ENCODE measurements around the gene CCDC24.

CCDC24 gene

GRCh38 chr1:43980255-43981134 lies 10.9 kb upstream of the CCDC24 start:
- DNase-seq (ENCODE audit: low spot score), result peak; percentile 29

GRCh38 chr1:43981135-43981491 lies 10.3 kb upstream of the CCDC24 start:
- no peak for DNase-seq (ENCODE audit: low spot score)

DNA sequence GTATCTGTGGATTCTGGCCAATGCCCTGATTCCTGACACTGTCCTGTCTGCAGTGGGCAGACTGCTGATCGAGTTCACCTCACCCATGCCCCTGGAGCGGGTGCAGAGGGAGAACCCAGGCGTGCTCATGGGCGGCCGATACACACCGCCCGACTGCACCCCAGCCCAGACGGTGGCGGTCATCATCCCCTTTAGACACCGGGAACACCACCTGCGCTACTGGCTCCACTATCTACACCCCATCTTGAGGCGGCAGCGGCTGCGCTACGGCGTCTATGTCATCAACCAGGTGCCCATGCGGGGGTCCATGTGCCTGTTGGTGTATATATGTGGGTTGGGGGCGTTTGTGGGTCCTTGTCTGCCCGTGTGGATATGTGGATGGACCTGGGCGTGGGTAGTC lies 9.8 kb upstream of the CCDC24 start:
- no peak for DNase-seq (ENCODE audit: low spot score)

GRCh38 chr1:43982241-43982640 lies 9.2 kb upstream of the CCDC24 start:
- no peak for DNase-seq (ENCODE audit: low spot score)

- no peak for DNase-seq (ENCODE audit: low spot score)
These were observed 8.6 kb upstream of the CCDC24 start for GRCh38 chr1:43982808-43983207.

DNA sequence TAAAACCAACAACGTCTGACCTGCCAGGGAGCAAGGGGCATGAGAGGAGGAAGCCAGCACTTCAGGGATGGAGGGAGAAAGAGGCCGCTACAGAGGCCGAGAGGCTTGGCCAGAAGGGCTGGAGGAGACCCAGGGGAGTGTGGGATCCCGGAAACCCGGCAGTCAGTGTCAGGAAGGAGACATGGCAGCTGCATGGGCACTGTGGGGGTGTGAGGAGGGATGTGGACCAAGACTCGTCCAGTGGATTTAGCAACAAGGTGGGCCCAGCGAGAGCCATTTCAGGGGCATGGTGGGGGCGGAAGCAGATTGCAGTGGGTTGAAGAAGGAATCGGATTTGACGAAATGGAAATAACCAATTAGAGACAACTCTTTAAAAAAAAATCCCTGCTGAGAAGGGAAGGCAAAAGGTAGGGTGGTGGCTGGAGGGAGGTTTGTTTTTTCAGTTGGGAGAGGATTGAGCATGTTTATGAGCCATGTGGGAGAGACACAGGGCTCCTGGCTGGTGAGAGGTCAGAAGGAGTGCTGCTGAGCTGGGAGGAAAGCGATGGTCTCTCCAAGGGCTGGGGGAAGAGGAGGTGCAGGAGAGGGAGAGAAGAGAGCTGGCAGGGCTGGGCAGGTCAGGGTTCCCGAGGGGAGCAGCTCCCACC lies 8.0 kb upstream of the CCDC24 start:
- DNase-seq (ENCODE audit: low spot score), result no peak

- DNase-seq (ENCODE audit: low spot score), result no peak
These were observed 6.5 kb upstream of the CCDC24 start for GRCh38 chr1:43984855-43985254.

- DNase-seq (ENCODE audit: low spot score), result peak; percentile 31
These were observed 5.3 kb upstream of the CCDC24 start for GRCh38 chr1:43985984-43986595.

DNA sequence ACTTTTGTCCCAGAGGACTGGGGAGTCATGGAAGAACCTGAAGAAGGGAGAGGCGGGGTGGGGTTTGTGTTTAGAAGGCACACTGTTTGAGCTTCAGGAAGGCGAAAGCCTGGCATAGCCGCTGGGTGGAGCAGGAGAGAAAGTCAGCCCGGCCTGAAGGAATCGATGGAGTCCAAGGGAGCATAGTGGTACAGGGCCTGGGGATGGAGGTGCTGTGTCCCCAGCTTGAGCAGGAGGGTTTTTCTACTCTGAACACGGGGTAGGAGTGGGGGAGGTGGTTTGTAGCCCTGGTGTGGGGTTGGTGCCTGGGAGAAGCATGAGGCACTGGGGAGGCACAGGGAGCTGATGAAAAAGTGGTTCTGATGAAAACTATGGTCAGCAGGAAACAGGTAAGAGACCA lies 4.7 kb upstream of the CCDC24 start:
- no peak for DNase-seq (ENCODE audit: low spot score)

DNA sequence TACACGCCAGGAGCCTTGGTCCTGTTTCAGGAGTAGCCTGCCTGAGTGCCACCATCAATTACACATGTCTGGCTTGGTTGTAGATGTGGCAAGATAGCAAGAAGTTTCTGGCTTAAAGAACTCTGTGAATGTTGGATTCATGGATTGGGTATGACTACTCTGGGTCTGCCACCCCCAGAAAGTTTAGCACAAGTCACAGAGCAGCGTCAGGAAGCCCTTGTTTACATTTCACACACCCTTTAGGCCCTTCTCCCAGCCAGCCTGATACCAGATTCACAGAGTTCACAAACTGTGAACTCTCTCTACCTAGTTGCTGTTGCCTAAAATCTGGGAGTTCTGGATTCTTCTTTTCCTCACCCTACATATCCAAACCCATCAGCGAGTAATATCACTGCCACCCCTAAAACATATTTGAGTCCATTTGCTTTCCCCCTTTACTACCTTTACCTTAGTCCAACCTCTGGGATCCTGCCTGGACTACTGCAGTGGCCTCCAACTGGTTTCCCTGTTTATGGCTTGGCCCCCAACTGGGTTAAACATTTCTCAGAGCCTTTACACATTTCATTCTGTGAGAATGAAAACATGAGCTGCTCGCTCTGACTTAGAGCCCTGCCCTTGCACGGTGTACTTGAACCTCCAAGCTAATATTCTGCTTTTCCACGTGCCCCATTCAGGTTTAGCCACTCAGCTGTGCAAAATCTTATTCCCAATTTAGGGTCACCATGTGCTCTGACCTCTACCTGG lies 4.1 kb upstream of the CCDC24 start:
- DNase-seq (ENCODE audit: low spot score), result no peak

DNA sequence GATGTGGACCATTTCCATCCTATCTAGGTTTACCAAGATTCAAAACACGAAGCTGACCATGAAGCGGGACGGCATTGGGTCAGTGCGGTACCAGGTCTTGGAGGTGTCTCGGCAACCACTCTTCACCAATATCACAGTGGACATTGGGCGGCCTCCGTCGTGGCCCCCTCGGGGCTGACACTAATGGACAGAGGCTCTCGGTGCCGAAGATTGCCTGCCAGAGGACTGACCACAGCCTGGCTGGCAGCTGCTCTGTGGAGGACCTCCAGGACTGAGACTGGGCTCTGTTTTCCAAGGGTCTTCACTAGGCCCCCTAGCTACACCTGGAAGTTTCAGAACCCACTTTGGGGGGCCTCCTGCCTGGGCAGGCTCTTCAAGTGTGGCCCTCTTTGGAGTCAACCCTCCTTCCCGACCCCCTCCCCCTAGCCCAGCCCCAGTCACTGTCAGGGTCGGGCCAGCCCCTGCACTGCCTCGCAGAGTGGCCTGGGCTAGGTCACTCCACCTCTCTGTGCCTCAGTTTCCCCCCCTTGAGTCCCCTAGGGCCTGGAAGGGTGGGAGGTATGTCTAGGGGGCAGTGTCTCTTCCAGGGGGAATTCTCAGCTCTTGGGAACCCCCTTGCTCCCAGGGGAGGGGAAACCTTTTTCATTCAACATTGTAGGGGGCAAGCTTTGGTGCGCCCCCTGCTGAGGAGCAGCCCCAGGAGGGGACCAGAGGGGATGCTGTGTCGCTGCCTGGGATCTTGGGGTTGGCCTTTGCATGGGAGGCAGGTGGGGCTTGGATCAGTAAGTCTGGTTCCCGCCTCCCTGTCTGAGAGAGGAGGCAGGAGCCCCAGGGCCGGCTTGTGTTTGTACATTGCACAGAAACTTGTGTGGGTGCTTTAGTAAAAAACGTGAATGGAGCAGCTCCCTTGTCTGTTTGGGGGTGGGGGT lies 864 bp upstream of the CCDC24 start:
- DNase-seq (ENCODE audit: low spot score), result no peak

DNA sequence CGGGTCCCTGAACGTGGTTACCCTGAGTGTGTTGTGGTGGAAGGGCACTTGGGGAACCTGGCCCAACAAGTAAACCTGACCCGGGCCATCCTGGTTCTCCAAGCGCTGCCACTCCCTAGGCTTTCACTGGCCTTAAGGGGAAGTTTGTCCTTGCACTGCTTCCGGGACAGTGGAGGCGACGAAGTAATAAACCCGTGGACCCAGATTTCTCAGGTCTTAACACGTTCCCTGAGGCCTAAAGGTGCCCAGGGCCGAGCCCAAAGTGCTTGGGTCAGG lies 261 bp upstream of the CCDC24 start:
- no peak for DNase-seq (ENCODE audit: low spot score)

DNA sequence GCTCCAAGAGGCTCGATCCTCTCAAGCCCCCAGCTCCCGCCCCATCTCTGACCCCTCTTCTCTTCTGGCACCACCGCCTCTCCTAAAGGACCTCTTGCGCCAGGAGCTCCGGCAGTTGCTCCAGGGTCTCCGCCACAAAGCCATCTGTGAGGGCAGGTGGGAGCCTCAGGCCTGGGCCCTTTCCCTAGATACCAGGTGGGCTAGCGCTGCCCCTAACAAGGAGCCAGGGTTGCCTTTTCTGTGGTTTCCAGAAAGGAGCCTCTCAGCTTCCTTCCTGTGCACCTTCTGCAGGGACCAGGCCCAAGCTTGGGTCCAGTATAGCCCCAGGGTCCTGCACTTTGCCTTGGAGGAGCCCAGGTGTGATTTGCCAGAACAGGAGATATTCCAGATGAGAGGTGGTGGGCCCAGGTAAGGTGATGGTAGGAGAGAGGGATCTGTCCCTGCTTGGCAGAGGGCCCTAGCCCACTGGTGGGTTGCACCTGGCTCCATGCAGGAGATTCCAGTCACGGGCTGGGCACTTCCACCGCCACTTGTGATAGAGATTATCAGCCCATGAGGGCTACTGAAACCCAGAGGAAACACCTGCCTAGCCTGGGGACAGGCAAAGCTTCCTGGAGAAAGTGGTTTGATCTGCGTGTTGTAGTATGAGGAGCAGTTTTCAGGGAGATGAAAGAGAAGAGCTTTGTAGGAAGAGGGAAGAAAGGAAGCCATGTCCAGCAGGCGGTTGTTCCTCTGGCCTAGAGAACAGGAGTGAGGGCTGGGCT lies 1.0 kb downstream of the CCDC24 start:
- no peak for DNase-seq (ENCODE audit: low spot score)

- no peak for DNase-seq (ENCODE audit: low spot score)
These were observed 2.0 kb downstream of the CCDC24 start for GRCh38 chr1:43993206-43993914.

DNA sequence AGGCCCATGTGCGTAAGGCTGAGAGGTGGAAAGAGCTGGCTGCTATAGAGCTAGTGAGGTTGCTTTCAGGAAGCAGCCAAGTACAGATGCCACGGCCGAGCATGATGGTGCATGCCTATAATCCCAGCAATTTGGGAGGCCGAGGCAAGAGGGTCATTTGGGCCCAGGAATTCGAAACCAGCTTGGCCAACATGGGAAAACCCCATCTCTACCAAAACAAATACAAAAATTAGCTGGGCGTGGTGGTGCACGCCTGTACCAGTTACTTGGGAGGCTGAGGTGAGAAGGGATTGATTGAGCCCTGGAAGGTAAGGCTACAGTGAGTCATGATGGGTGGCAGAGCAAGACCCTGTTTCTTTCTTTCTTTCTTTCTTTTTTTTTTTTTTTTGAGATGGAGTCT lies 2.7 kb downstream of the CCDC24 start:
- no peak for DNase-seq (ENCODE audit: low spot score)

DNA sequence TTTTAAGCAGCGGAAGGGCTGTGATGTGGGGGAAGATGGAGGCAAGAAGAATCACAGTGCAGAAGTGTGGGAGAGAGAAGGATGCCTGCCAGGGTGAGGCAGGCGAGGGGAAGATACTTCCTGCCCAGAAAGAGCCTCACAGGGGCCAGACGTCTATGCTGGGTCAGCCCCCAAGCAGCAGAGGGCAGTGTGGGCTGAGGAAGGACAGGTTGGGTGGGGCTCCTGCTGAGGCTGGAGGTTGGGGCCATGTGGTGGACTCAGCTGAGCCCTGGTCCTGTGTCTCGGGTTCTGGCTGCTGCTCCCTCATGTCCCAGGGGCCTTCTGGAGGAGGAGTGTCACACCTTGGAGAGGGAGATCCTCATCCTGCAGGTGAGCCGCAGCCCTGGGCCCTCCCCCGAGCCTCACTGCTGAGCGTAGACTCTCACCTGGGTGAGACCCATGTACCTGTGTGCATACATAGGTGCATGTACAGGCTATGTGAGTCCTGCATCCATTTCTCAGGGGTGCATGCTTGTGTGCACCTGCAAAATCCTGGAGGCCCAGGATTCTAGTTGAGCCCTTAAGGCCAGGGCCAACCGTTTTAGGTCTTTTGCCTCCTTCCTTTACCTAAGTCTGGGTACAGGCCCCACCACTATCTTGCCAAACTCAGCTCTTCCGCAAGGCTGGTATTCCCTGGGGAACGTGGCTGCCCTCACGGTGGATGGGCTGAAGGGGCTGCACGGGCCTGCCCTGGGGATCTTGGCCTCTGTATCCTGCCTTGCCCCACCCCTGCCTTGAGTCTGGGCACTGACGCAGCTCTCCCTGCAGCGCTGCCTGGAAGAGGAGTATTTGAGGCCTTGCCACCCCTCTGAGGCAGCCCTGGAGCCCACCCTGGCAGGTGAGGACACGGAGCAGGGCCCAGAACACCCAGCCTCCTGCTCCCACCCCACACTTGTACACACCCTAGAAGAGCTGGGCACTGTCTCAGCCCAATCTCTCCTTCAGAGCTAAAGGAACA lies 3.7 kb downstream of the CCDC24 start:
- DNase-seq (ENCODE audit: low spot score), result peak; percentile 44

DNA sequence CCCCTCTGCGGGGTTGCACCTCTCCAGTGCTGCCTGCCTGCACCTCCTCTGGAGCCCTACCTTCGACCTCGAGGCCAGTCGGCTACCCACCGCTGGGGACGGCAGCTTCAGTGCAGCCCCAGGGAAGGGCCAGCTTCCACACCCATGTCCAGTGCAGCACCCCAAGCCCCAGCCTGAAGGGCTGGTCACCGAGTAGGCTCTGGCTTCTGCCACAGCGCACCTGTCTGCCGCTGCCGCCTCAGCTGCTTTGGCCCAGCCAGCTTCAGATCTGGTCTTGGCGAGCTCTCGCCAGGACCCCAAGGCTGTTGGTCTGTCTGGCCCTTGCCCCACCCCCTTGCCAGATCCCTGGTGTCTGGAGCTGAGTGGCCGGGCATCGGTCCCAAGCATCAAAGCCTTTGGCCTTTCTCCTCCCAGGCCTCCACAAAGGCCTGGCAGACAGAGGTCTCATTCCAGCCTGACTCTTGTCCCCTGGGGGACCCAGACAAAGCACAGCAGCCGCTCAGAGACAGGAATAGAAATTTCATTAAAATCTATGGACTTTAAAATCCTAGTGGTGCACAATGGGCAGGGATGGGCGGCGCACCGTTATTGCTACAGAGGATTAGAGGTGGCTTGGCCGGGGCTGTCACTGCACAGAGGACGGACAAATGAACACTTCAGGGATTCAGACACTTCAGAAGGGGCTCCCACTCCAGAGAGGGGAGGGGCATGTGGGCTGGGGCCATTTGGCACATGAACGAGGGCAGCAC lies 4.8 kb downstream of the CCDC24 start:
- no peak for DNase-seq (ENCODE audit: low spot score)

DNA sequence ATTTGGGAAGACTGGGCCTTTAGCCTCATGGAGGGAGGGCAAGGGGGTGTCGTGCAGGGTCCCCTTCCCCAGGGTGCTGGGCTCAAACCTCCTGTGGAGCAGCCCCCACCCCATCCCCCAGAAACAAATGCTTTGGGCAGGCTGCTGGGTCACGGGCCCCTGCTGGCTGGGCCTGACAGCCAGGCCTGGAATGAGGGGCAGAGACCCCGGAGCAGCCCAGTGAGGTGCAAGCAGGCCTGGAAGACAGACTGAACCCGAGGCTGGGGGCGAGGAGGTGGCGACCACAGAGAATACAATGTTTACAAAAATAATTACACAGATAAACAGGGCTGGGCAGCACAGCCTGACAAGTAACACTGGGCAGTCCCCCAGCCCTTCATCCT lies 5.3 kb downstream of the CCDC24 start:
- DNase-seq (ENCODE audit: low spot score), result no peak
